ENCODE results near the gene HTT. TPM values are rescaled to one million over a fixed set of nuclear protein-coding genes. Genes with fewer than 3 reads are reported as not detected.

The HTT gene
- polyA plus RNA-seq, 2 of the 4 experiments (the other 2 are of a cell fraction): 14.5 to 16.9 TPM

DNA sequence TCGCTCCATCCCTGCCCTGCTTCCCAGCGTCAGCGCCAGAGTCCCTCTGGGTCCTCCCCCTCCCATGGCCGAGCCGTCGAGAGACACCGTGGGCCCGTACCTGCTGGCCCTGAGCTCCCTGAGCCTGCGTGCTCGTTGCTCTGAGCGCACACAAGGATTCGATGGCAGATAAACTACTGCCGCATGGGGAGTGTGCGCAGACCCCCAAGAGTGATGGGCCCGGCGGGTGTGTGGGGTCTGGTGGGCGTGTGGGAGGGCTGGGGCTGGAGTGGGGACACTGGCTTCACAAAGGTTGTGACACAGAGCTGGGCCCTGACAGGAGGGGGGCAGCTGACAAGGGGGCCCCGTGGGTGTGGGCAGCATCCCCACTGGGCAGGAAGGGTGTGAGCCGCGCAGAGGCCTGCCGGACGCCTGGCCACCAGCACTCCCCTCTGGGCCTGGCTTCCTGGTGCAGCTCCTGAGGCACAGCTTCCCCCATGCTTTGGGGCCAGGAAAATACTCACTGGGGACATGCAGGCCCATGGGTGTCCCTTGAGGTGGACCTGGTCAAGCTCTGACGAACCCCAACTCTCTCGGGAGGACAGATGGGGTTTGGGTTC, 213.6 kb downstream of the HTT start:
- Histone ChIP-seq H3K4me1 (peaks cover 6% of the 10 kb centered on the region; the same call in 2 of the 3 replicates), H3K9me3 (no peaks in the 10 kb centered on the region), H3K4me2 (no peak overlapping the region), H3K4me3 (no peak overlapping the region), H3K27ac (no peak overlapping the region)
- TF ChIP-seq HOXB5 (CRISPR knock-in tag; IDR thresholded peaks at IDR 0.05) (no peak), PHF8 (IDR thresholded peaks at IDR 0.05; ENCODE audit: borderline replicate concordance, low read depth) (no peak), RAD21 (conservative IDR thresholded peaks at IDR 0.05 in 1 of 2, IDR thresholded peaks at IDR 0.05 in 1 of 2) (no peak), RNF2 (IDR thresholded peaks at IDR 0.05; ENCODE audit: borderline replicate concordance, low read depth) (no peak), SMC3 (IDR thresholded peaks at IDR 0.05) (no peak), HOXB13 (CRISPR knock-in tag; IDR thresholded peaks at IDR 0.05; ENCODE audit: low read depth) (no peak), NFE2L2 (conservative IDR thresholded peaks at IDR 0.05; ENCODE audit: low read length) (no peak), RARB (CRISPR knock-in tag; IDR thresholded peaks at IDR 0.05) (no peak), CHD4 (IDR thresholded peaks at IDR 0.05; ENCODE audit: borderline replicate concordance) (no peak)
- TF ChIP-seq, protein P1, sequence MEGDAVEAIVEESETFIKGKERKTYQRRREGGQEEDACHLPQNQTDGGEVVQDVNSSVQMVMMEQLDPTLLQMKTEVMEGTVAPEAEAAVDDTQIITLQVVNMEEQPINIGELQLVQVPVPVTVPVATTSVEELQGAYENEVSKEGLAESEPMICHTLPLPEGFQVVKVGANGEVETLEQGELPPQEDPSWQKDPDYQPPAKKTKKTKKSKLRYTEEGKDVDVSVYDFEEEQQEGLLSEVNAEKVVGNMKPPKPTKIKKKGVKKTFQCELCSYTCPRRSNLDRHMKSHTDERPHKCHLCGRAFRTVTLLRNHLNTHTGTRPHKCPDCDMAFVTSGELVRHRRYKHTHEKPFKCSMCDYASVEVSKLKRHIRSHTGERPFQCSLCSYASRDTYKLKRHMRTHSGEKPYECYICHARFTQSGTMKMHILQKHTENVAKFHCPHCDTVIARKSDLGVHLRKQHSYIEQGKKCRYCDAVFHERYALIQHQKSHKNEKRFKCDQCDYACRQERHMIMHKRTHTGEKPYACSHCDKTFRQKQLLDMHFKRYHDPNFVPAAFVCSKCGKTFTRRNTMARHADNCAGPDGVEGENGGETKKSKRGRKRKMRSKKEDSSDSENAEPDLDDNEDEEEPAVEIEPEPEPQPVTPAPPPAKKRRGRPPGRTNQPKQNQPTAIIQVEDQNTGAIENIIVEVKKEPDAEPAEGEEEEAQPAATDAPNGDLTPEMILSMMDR (IDR thresholded peaks at IDR 0.05): no peak
- FAIRE-seq (no peak), ATAC-seq (no peak), DNase-seq (ENCODE audit: low read depth in 1 of 2, low spot score in 1 of 2) (no peak)
- 95% methylated on average over 11 of the region's 24 CpGs for whole genome bisulfite sequencing (ENCODE audit: missing lambda C conversion rate)
- POLR2A ChIA-PET: no interaction called here
- CTCF ChIA-PET: no interaction called here

DNA sequence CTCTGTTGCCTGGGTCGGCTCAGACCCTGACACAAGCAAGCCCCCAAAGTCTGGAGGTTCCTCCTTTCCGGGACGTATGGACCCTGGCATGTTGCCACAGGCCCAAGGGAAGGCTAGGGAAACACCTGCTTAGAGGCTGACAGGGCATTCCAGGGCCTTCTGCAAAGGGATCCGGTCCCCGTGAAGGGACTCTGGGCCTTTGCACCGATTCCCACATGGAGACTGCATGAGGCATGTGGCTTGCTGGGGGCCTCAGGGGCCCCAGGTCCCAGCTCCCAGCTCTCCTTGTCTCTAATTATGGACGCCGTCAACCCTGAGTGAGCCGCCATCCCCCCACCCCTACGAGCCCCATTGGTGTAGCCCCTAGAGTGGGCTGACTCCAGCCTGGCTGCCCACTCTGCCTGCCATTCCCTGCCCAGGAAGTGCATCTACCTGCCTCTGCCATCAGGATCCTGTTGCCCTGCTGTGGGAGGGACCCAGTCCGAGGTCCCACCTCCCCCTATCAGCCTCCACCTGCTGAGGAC, 214.2 kb downstream of the HTT start:
- Histone ChIP-seq H3K4me1 (peaks cover 6% of the 10 kb centered on the region; the same call in 2 of the 3 replicates), H3K9me3 (no peaks in the 10 kb centered on the region), H3K4me3 (no peak overlapping the region), H3K27ac (no peak overlapping the region), H3K4me2 (no peak overlapping the region)
- ATAC-seq (no peak), DNase-seq (ENCODE audit: low read depth in 1 of 2, low spot score in 1 of 2) (no peak), FAIRE-seq (no peak)
- POLR2A ChIA-PET: no interaction called here
- CTCF ChIA-PET: no interaction called here
- 84% methylated on average over 6 of the region's 11 CpGs for WGBS (ENCODE audit: missing lambda C conversion rate)
- TF ChIP-seq, protein P2, sequence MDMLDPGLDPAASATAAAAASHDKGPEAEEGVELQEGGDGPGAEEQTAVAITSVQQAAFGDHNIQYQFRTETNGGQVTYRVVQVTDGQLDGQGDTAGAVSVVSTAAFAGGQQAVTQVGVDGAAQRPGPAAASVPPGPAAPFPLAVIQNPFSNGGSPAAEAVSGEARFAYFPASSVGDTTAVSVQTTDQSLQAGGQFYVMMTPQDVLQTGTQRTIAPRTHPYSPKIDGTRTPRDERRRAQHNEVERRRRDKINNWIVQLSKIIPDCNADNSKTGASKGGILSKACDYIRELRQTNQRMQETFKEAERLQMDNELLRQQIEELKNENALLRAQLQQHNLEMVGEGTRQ (IDR thresholded peaks at IDR 0.05): no peak
- TF ChIP-seq HEYL (CRISPR knock-in tag; IDR thresholded peaks at IDR 0.05): no peak
- TF ChIP-seq JUNB (IDR thresholded peaks at IDR 0.05): no peak
- TF ChIP-seq GATA3 (IDR thresholded peaks at IDR 0.05; ENCODE audit: borderline replicate concordance): no peak
- no peak for TF ChIP-seq RAD21 (conservative IDR thresholded peaks at IDR 0.05 in 1 of 2, IDR thresholded peaks at IDR 0.05 in 1 of 2)
- TF ChIP-seq EHF (CRISPR knock-in tag; IDR thresholded peaks at IDR 0.05): no peak
- TF ChIP-seq, protein P1 (IDR thresholded peaks at IDR 0.05): no peak
- TF ChIP-seq RNF2 (IDR thresholded peaks at IDR 0.05; ENCODE audit: borderline replicate concordance, low read depth): no peak
- TF ChIP-seq CBX2 (IDR thresholded peaks at IDR 0.05; ENCODE audit: borderline replicate concordance, low read depth): no peak
- TF ChIP-seq ZC3H11A (IDR thresholded peaks at IDR 0.05): no peak
- no peak for TF ChIP-seq ESRRA (IDR thresholded peaks at IDR 0.05; ENCODE audit: borderline replicate concordance, low read length)
- no peak for TF ChIP-seq KDM5A (IDR thresholded peaks at IDR 0.05)
- TF ChIP-seq SREBF2 (IDR thresholded peaks at IDR 0.05): no peak
- TF ChIP-seq FOSB (CRISPR knock-in tag; IDR thresholded peaks at IDR 0.05): no peak
- no peak for TF ChIP-seq FOXS1 (CRISPR knock-in tag; IDR thresholded peaks at IDR 0.05)
- TF ChIP-seq HOXB13 (CRISPR knock-in tag; IDR thresholded peaks at IDR 0.05; ENCODE audit: low read depth): no peak
- TF ChIP-seq ZSCAN20 (CRISPR knock-in tag; IDR thresholded peaks at IDR 0.05): no peak
- no peak for TF ChIP-seq KDM1A (IDR thresholded peaks at IDR 0.05; ENCODE audit: low read depth)
- no peak for TF ChIP-seq SMC3 (IDR thresholded peaks at IDR 0.05)
